K562 (cell line): ENCODE results near the gene MYO15A. TPM values are rescaled to one million over a fixed set of nuclear protein-coding genes. Genes with fewer than 3 reads are reported as not detected.

Experiments
- EP400 ChIP-seq: fragments of 450-650 bp; IDR thresholded peaks from 2 replicates; pipeline ENCODE4 v1.6.1; 2017; ENCODE audit warnings: antibody characterized with exemption, mild to moderate bottlenecking, moderate library complexity
- L3MBTL2 ChIP-seq: fragments of 450-650 bp; IDR thresholded peaks from 2 replicates; pipeline ENCODE4 v1.6.1; 2016; ENCODE audit warnings: mild to moderate bottlenecking, moderate library complexity
- NCOA6 ChIP-seq: fragments of 450-650 bp; IDR thresholded peaks from 2 replicates; pipeline ENCODE4 v1.6.1; 2017; ENCODE audit warnings: mild to moderate bottlenecking
- NFIC ChIP-seq: fragments of 450-650 bp; IDR thresholded peaks from 2 replicates; pipeline ENCODE4 v1.6.1; 2017; ENCODE audit warnings: mild to moderate bottlenecking, inconsistent platforms
- POLR2B ChIP-seq: fragments of 450-650 bp; IDR thresholded peaks from 2 replicates; pipeline ENCODE4 v1.6.1; 2018; ENCODE audit warnings: low read depth; ENCODE audit not compliant: partially characterized antibody
- RB1 ChIP-seq: fragments of 450-650 bp; IDR thresholded peaks from 2 replicates; pipeline ENCODE4 v1.6.1; 2017; ENCODE audit warnings: low read depth, mild to moderate bottlenecking
- SAFB ChIP-seq: fragments of 200-400 bp; formaldehyde crosslinking; IDR thresholded peaks from 2 replicates; pipeline ENCODE4 v1.6.1; 2017; ENCODE audit warnings: low read depth, low read length, borderline replicate concordance
- TAL1 ChIP-seq: fragments of 450-650 bp; IDR thresholded peaks from 2 replicates; pipeline ENCODE4 v1.6.1; 2016; ENCODE audit warnings: mild to moderate bottlenecking
- TEAD1 ChIP-seq, 2 experiments: fragments of 450-650 bp in 1 of 2; sonication (generic) in 1 of 2; formaldehyde crosslinking; IDR thresholded peaks; 2 replicates each; pipeline versions ENCODE4 v1.4.0 to v1.8.0; 2020 to 2022; ENCODE audit warnings: mild to moderate bottlenecking in 2 of 2, missing genetic modification reagents in 1 of 2
- ZNF121 ChIP-seq: sonication (generic); formaldehyde crosslinking; conservative IDR thresholded peaks from 2 replicates; pipeline ENCODE4 v1.8.0; 2022; ENCODE audit warnings: missing genetic modification reagents
- ZNF239 ChIP-seq: fragments of 250-450 bp; sonication (Bioruptor Pico); IDR thresholded peaks from 2 replicates; pipeline ENCODE4 v1.4.0; 2020; ENCODE audit warnings: mild to moderate bottlenecking
- ZNF277 ChIP-seq: fragments of 250-450 bp; sonication (Bioruptor Pico); IDR thresholded peaks from 2 replicates; pipeline ENCODE4 v1.8.0; 2022; ENCODE audit warnings: inconsistent platforms, mild to moderate bottlenecking, moderate library complexity, borderline replicate concordance
- ZNF311 ChIP-seq: fragments of 250-450 bp; sonication (Bioruptor Pico); IDR thresholded peaks from 2 replicates; pipeline ENCODE4 v1.4.0; 2020; ENCODE audit warnings: mild to moderate bottlenecking, moderate library complexity
- ZNF518B ChIP-seq: fragments of 250-450 bp; sonication (Bioruptor Pico); IDR thresholded peaks from 2 replicates; pipeline ENCODE4 v1.5.0; 2021; ENCODE audit warnings: mild to moderate bottlenecking, moderate library complexity
- ZNF830 ChIP-seq: fragments of 250-450 bp; sonication (Bioruptor Pico); IDR thresholded peaks from 2 replicates; pipeline ENCODE4 v1.5.0; 2021; ENCODE audit warnings: mild to moderate bottlenecking
- polyA plus RNA-seq, 8 experiments: library from polyadenylated mRNA; depleted of rRNA in 4 of 8; stranded (reverse) in 5 of 8; unstranded in 3 of 8; fragments of >200 nt; fragmentation: Nextera tagmentation in 2 of 8; fragmentation: Illumina TruSeq in 1 of 8; extraction: Ambion mirVana in 2 of 8; extraction: Trizol in 1 of 8; gene quantifications; 2 replicates each; pipeline versions ENCODE4 v1.2.1 to v1.2.3, GENCODE V29; 2011 to 2014; ENCODE audit warnings: inconsistent platforms in 1 of 8, missing spikeins in 1 of 8
- total RNA-seq, 7 experiments: library from RNA; depleted of rRNA in 6 of 7; stranded (reverse); fragments of >200 nt in 6 of 7; fragmentation: Illumina TruSeq in 2 of 7; extraction: Trizol in 2 of 7; gene quantifications; 2 replicates each; pipeline versions ENCODE4 v1.2.1 to v1.2.3, GENCODE V29; 2011 to 2021; ENCODE audit warnings: low replicate concordance in 1 of 7

MYO15A gene
- total and polyA plus RNA-seq, 9 of the 15 experiments (the other 6 are each of a cell fraction or from before 2014, with no cell fraction given): 0.05 to 0.88 (median 0.14) TPM; not detected in 1

GRCh38 chr17:18182978-18183333, 74.4 kb downstream of the MYO15A start (continued):
- TF ChIP-seq ZNF830 (CRISPR knock-in tag) (no peak), TEAD1 (CRISPR knock-in tag; IDR thresholded peaks at IDR 0.05) (no peak; a peak in 1 of 4 replicates), ZNF121 (no peak), ZNF277 (no peak), TAL1 (no peak), ZNF518B (CRISPR knock-in tag) (no peak), EP400 (peak; percentile 74), POLR2B (no peak), L3MBTL2 (peak; percentile 68), RB1 (0 out of 2 replicates have a peak, but pooled peaks have one; percentile 55), ZNF311 (CRISPR knock-in tag) (no peak), SAFB (0 out of 2 replicates have a peak, but pooled peaks have one; percentile 27), NCOA6 (peak; percentile 53; the same call in 1 of the 2 replicates), ZNF239 (CRISPR knock-in tag) (no peak), NFIC (peak; percentile 37)
